ENCODE results near the gene ZNF280B.

DNA sequence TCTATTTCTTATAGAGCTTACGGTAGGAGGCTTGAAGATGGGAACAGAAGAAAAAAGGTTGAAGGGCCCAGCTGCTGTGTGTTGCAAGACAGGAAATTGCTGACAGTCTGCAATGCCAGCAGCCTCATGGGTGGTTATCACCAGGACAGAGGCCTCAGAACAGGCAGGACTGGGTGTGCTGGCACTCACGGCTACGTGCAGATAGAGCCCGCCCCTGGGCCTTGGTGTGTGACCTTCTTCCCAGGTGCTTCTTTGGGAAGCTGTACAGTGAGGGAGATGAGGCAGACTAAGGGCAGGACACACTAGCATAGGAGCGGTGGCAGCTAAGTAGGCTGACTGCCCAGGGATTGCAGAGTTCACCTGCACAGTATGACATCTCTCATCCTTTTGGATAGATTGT, 37.9 kb upstream of the ZNF280B start:
- TF ChIP-seq, protein P1, sequence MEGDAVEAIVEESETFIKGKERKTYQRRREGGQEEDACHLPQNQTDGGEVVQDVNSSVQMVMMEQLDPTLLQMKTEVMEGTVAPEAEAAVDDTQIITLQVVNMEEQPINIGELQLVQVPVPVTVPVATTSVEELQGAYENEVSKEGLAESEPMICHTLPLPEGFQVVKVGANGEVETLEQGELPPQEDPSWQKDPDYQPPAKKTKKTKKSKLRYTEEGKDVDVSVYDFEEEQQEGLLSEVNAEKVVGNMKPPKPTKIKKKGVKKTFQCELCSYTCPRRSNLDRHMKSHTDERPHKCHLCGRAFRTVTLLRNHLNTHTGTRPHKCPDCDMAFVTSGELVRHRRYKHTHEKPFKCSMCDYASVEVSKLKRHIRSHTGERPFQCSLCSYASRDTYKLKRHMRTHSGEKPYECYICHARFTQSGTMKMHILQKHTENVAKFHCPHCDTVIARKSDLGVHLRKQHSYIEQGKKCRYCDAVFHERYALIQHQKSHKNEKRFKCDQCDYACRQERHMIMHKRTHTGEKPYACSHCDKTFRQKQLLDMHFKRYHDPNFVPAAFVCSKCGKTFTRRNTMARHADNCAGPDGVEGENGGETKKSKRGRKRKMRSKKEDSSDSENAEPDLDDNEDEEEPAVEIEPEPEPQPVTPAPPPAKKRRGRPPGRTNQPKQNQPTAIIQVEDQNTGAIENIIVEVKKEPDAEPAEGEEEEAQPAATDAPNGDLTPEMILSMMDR (conservative IDR thresholded peaks at IDR 0.05; ENCODE audit: low read depth, low read length) = no peak
- TF ChIP-seq EZH2 (IDR thresholded peaks at IDR 0.05; ENCODE audit: low read length, unreplicated experiment) = no peak
